ENCODE data around the gene EIF1AX.
"Not testable (repeated sequence)": the region's sequence is repeated elsewhere in the genome, so short reads cannot be mapped to it uniquely, and the experiment has no call there.

The EIF1AX gene

GRCh38 chrX:20141281-20142220, at the start of gene EIF1AX:
Gene EIF1AX, minus strand, starts transcription at chrX:20141838. Its CDS starts 198 bp downstream, at chrX:20141640.
- DNase-seq (ENCODE audit: low spot score) = peak; percentile 98

- DNase-seq (ENCODE audit: low spot score) = no peak
These were observed 47.5 kb upstream of the EIF1AX start for GRCh38 chrX:20189171-20189570.

- no peak for DNase-seq (ENCODE audit: low spot score)
These were observed 40.1 kb upstream of the EIF1AX start for GRCh38 chrX:20181598-20182329.

- DNase-seq (ENCODE audit: low spot score) = no peak
These were observed 35.5 kb upstream of the EIF1AX start for GRCh38 chrX:20177093-20177492.

- no peak for DNase-seq (ENCODE audit: low spot score)
These were observed 32.2 kb upstream of the EIF1AX start for GRCh38 chrX:20173856-20174255.

- DNase-seq (ENCODE audit: low spot score) = no peak
These were observed 31.7 kb upstream of the EIF1AX start for GRCh38 chrX:20173313-20173712.

GRCh38 chrX:20171887-20172286, 30.2 kb upstream of the EIF1AX start:
- no peak for DNase-seq (ENCODE audit: low spot score)

GRCh38 chrX:20162516-20162915, 20.9 kb upstream of the EIF1AX start:
- DNase-seq (ENCODE audit: low spot score) = not testable (repeated sequence)

GRCh38 chrX:20159797-20160385, 18.3 kb upstream of the EIF1AX start:
- no peak for DNase-seq (ENCODE audit: low spot score)

GRCh38 chrX:20151689-20152088, 10.1 kb upstream of the EIF1AX start:
- no peak for DNase-seq (ENCODE audit: low spot score)

GRCh38 chrX:20149326-20149725, 7.7 kb upstream of the EIF1AX start:
- DNase-seq (ENCODE audit: low spot score) = no peak

- DNase-seq (ENCODE audit: low spot score) = no peak
These were observed 5.9 kb upstream of the EIF1AX start for GRCh38 chrX:20147561-20147960.

- no peak for DNase-seq (ENCODE audit: low spot score)
These were observed 2.9 kb upstream of the EIF1AX start for GRCh38 chrX:20144491-20144890.

- no peak for DNase-seq (ENCODE audit: low spot score)
These were observed 1.9 kb upstream of the EIF1AX start for GRCh38 chrX:20143561-20143960.

GRCh38 chrX:20143111-20143510, 1.5 kb upstream of the EIF1AX start:
- no peak for DNase-seq (ENCODE audit: low spot score)

GRCh38 chrX:20140420-20140819, 1.2 kb downstream of the EIF1AX start:
- peak; percentile 3 for DNase-seq (ENCODE audit: low spot score)

- DNase-seq (ENCODE audit: low spot score) = no peak
These were observed 1.7 kb downstream of the EIF1AX start for GRCh38 chrX:20139966-20140365.

GRCh38 chrX:20135944-20136343, 5.7 kb downstream of the EIF1AX start:
- no peak for DNase-seq (ENCODE audit: low spot score)

GRCh38 chrX:20132666-20133065, 9.0 kb downstream of the EIF1AX start:
- no peak for DNase-seq (ENCODE audit: low spot score)

GRCh38 chrX:20130357-20130756, 11.3 kb downstream of the EIF1AX start:
- DNase-seq (ENCODE audit: low spot score) = no peak

- DNase-seq (ENCODE audit: low spot score) = no peak
These were observed 12.1 kb downstream of the EIF1AX start for GRCh38 chrX:20129547-20129946.

GRCh38 chrX:20128670-20129069, 13.0 kb downstream of the EIF1AX start:
- no peak for DNase-seq (ENCODE audit: low spot score)

GRCh38 chrX:20127440-20127839, 14.2 kb downstream of the EIF1AX start:
- not testable (repeated sequence) for DNase-seq (ENCODE audit: low spot score)
